Activated CD8-positive, alpha-beta memory T cell treated with anti-CD3 and anti-CD28 coated beads, Interleukin-2, amount 10 ng/mL, durations not matched to agents 7 days and 5 days (primary cell): ENCODE data around the gene REELD1. TPM values are rescaled to one million over a fixed set of nuclear protein-coding genes. Genes with fewer than 3 reads are reported as not detected.

Experiments
- ATAC-seq: fragments of 150-1000 bp; cut with Tn5 transposase; one replicate; pipeline ENCODE4 v1.10.0; 2021; ENCODE audit warnings: moderate library complexity
- CTCF ChIA-PET: fragments of 350-600 bp; sonication (Branson Sonifier 250); formaldehyde crosslinking; loops from one replicate; lab custom pipeline; 2021; ENCODE audit warnings: antibody characterized with exemption; lab: Charles Lee
- DNase-seq: peaks from one replicate; pipeline ENCODE4 v3.0.0-alpha.2; 2020
- H3K27ac Mint-ChIP-seq: one replicate; pipeline ENCODE4 v1.8.0; 2021; ENCODE audit warnings: mild to moderate bottlenecking, mixed read lengths
- H3K27me3 Mint-ChIP-seq: one replicate; pipeline ENCODE4 v1.8.0; 2021; ENCODE audit warnings: mixed read lengths
- H3K36me3 Mint-ChIP-seq: one replicate; pipeline ENCODE4 v1.8.0; 2021; ENCODE audit warnings: mild to moderate bottlenecking, mixed read lengths
- H3K4me1 Mint-ChIP-seq: one replicate; pipeline ENCODE4 v1.8.0; 2021; ENCODE audit warnings: mixed read lengths
- H3K4me3 Mint-ChIP-seq: one replicate; pipeline ENCODE4 v1.8.0; 2021; ENCODE audit warnings: mild to moderate bottlenecking, moderate library complexity, mixed read lengths
- H3K9me3 Mint-ChIP-seq: one replicate; pipeline ENCODE4 v1.8.0; 2022; ENCODE audit warnings: low read depth, mixed read lengths
- total RNA-seq, 2 experiments: library from RNA; stranded (reverse); gene quantifications; one replicate each; pipeline ENCODE4 v1.2.3, GENCODE V29; 2021

Gene REELD1
- total RNA-seq, 2 experiments from 2014 or later = 0.45 TPM; not detected in 1

DNA sequence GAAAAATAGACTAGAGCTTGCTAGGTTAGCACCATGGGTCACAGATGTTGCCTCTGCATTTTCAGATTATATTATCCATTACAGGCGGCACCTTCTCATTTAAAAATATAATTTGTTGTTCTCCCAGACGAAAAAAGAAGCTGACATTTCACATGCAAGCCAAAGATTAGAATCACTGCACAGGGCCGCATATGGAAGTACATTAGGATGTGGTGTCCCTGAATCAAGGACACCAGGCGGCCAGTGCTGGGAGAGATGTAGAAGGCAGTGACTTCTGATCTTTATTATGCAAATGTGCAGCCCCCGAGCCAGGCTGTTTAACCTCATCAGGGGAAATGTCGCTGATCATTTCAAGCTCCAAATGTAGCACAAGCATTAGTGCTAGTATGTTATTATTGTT is 22.8 kb downstream of the REELD1 start:
- Mint-ChIP-seq H3K36me3 (no peaks in the 10 kb centered on the region), H3K4me1 (peaks cover 4% of the 10 kb centered on the region), H3K4me3 (no peak overlapping the region), H3K27me3 (peaks cover 11% of the 10 kb centered on the region), H3K27ac (no peak overlapping the region), H3K9me3 (no peaks in the 10 kb centered on the region)
- DNase-seq = no peak
- ATAC-seq = no peak
- CTCF ChIA-PET = interaction anchor here (0.8 kb wide), 1 partner anchor 10 kb away, joined by 3 read pairs; no protein-coding TSS in a partner anchor

DNA sequence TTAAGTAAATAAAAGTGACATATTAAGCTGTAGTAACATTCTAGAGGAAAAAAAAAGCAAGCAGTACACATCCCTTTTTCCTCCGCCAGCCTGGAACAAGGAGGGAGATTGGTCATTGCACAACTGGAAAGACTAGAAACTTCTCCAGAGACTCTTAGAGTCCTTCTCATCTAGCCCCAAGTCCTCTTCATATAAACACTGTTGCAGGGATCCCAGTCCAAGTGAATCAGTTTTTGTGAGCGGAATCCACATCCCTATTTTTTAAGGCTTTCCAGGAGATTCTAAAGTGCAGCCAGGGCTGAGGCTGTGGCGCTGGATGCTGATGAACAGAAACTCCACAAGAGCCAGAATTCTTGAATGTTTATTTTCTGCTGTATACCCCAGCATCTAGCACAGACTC is 23.8 kb downstream of the REELD1 start:
- Mint-ChIP-seq H3K9me3 (no peaks in the 10 kb centered on the region), H3K27ac (no peak overlapping the region), H3K4me3 (no peak overlapping the region), H3K36me3 (no peaks in the 10 kb centered on the region), H3K27me3 (peaks cover 11% of the 10 kb centered on the region), H3K4me1 (peaks cover 7% of the 10 kb centered on the region)
- DNase-seq (no peak), ATAC-seq (no peak)
- CTCF ChIA-PET = no interaction called here

DNA sequence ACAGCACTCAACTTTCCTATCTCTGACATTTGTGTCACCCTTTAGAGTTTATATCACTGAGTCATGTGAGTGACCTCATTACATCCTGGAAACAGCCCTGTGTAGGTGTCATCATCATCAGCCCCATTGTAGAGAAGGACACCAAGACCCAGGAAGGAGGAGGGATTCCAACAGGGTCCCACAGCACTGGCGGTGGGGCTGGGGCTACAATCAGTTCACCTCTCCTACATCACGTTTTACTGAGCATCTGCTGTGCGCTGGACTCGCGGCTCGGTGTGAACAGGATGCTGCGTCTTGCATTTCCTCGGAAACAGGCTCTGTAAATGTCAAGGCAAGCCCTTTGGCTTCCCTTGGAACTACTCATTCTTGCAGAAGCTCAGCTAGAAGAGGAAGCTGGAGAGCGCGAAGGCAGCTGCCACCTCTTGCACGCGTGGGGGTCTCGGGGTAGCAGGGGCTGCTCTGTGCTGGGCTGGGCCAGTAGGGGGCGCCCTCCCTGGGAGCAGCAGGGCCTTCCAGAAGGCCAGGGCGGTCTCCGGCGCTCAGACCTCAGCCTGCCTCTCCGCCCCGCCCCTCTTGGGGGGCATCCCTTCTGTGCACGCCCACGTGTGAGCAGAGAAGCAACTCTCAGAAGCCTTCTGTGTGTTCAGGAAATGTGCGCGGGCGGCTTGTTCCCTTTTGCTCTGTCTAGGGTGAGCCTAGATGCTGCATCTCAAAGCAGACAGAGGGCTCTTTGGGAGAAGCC is 29.0 kb downstream of the REELD1 start:
- peak overlapping the region; percentile 60 for H3K27ac Mint-ChIP-seq
- ATAC-seq = peak; percentile 74
- no peaks in the 10 kb centered on the region for H3K9me3 Mint-ChIP-seq
- CTCF ChIA-PET = interaction anchor here (1.0 kb wide), 1 partner anchor 367 kb away, joined by 3 read pairs; no protein-coding TSS in a partner anchor
- H3K4me1 Mint-ChIP-seq = peaks cover 14% of the 10 kb centered on the region
- H3K27me3 Mint-ChIP-seq = peaks cover 3% of the 10 kb centered on the region
- peak overlapping the region; percentile 55 for H3K4me3 Mint-ChIP-seq
- H3K36me3 Mint-ChIP-seq = no peaks in the 10 kb centered on the region
- peak; percentile 65 for DNase-seq

DNA sequence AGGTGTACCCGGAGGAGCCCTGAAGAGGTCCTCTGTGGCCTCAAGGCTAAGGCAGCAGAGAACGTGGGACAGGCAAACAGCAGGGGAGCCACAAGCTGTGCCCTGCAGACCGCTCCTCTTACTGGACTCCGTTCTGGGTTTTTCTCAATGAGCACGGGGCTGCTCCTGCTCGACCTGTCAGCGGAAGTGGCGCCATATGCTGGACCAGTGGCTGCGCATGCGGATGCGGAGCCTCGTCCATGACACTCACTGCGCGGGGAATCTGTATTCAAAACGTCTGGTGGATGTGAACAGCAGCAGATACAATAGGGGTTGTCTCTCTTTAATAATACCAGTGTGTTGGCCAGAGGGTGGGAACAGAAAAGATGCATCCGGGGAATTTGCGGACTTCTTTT is 29.5 kb downstream of the REELD1 start:
- Mint-ChIP-seq H3K4me3 (no peak overlapping the region), H3K36me3 (peaks cover 1% of the 10 kb centered on the region), H3K9me3 (no peaks in the 10 kb centered on the region), H3K27ac (no peak overlapping the region), H3K27me3 (peaks cover 3% of the 10 kb centered on the region), H3K4me1 (peaks cover 14% of the 10 kb centered on the region)
- CTCF ChIA-PET = interaction anchor here (1.0 kb wide), 1 partner anchor 366 kb away, joined by 3 read pairs; no protein-coding TSS in a partner anchor
- DNase-seq (no peak), ATAC-seq (no peak)

DNA sequence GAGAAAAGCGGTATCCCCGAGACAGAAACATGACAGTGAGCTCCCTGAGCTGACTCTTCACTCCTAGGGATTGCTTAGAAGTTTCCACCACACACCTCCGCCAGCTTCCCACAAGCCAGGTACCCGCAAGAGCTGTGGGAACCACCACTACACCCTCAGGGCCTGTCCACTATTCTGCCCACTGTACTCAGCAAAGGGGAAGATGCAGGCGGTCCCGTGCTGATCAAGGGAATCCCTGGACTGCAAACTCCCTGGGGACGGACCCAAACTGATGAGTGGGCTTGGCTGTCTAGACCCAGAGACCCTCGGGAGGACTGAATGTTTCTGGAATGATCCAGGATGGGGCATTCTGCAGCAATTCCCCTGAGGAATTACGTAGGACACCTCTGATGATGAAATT is 30.2 kb downstream of the REELD1 start:
- Mint-ChIP-seq H3K27ac (no peak overlapping the region), H3K27me3 (peaks cover 3% of the 10 kb centered on the region), H3K9me3 (no peaks in the 10 kb centered on the region), H3K4me1 (peaks cover 14% of the 10 kb centered on the region), H3K4me3 (no peak overlapping the region), H3K36me3 (peaks cover 1% of the 10 kb centered on the region)
- CTCF ChIA-PET = no interaction called here
- DNase-seq = no peak
- no peak for ATAC-seq

DNA sequence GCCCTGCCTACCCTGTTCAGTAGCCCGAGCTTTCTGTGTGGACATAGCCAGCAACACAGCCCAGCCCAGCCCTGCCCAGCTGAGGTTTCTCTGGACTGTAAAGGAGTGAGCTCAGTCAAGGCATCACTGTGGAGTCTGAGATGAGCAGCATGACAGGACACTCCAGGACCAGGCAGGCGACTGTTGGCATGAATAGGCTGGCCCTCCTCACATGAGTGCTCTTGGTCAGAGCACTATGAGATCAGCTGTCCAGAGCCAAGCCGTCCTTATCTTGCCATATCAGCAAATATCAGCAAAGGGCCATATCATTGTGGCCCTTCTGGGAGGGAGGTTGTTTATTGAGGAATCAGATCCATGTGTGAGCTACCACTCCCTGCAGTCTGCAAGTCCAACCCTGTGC is 30.9 kb downstream of the REELD1 start:
- CTCF ChIA-PET = no interaction called here
- Mint-ChIP-seq H3K36me3 (peaks cover 1% of the 10 kb centered on the region), H3K27ac (no peak overlapping the region), H3K9me3 (no peaks in the 10 kb centered on the region), H3K4me1 (peaks cover 14% of the 10 kb centered on the region), H3K4me3 (no peak overlapping the region), H3K27me3 (peaks cover 3% of the 10 kb centered on the region)
- DNase-seq = no peak
- ATAC-seq = no peak

DNA sequence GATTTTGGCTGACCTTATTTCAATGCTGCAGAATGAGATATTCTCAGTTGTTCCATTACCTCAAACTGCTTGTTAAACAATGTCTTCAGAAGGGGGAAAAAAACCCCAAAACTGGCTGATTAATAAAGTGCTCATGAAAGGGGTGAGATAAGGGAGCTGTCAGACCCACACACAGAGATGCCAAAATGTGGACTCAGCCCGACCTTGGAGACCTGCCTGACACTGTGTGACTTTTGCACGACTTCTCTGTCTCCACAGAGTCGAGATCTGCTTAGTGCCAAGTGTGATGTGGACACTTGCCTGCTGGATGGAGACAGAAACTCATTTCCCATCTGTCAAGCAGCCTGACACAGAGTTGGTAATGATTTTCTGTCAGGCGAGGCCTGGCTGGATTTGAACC is 31.5 kb downstream of the REELD1 start:
- Mint-ChIP-seq H3K4me3 (no peak overlapping the region), H3K4me1 (peaks cover 14% of the 10 kb centered on the region), H3K9me3 (no peaks in the 10 kb centered on the region), H3K27ac (no peak overlapping the region), H3K36me3 (peaks cover 1% of the 10 kb centered on the region), H3K27me3 (peaks cover 3% of the 10 kb centered on the region)
- ATAC-seq = no peak
- no peak for DNase-seq
- CTCF ChIA-PET = no interaction called here

DNA sequence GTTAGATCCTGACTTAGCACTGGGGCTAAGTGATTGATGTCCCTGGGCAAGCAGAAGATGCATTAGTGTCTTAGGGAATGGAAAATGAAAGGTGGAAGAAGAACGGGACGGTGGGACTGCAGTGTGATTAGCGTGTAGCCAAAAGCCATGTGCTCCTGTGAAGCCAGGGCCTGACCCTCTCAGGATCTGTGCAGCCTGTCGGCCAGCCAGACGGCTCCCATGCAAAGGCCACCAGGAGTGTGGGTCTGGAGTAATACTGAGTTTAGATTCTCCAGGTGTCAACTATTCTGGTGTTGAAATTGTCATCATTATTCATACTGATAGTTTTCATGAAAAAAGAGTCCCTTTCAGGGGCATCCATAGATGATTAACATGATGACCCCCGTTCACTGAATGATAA is 32.0 kb downstream of the REELD1 start:
- Mint-ChIP-seq H3K27ac (no peak overlapping the region), H3K4me3 (no peak overlapping the region), H3K4me1 (peaks cover 14% of the 10 kb centered on the region), H3K27me3 (no peaks in the 10 kb centered on the region), H3K36me3 (peaks cover 1% of the 10 kb centered on the region), H3K9me3 (no peaks in the 10 kb centered on the region)
- ATAC-seq = no peak
- DNase-seq = no peak
- CTCF ChIA-PET = no interaction called here

DNA sequence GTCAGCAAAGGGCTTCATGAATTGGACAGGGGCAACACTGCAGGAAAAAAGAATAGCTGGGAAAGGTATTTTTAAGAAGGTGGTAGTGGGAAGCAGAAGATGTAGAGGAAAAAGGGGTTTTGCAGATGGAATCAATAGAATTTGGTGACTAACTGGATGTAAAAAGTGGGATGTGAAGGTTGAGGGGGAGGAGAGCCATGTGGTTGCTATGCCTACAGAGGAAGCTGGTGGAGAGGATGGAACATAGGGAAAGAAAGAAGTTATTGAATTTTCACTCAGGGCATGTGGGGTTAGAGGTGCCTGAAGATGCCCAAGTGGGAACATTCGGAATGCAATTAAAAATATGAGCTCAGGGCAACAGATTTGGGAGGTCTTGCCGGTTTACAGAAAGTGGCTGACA is 33.0 kb downstream of the REELD1 start:
- H3K4me1 Mint-ChIP-seq = peaks cover 10% of the 10 kb centered on the region
- H3K36me3 Mint-ChIP-seq = peaks cover 1% of the 10 kb centered on the region
- H3K27me3 Mint-ChIP-seq = no peaks in the 10 kb centered on the region
- H3K9me3 Mint-ChIP-seq = no peaks in the 10 kb centered on the region
- CTCF ChIA-PET = interaction anchor here (1.1 kb wide), 1 partner anchor 10 kb away, joined by 3 read pairs; no protein-coding TSS in a partner anchor
- no peak overlapping the region for H3K4me3 Mint-ChIP-seq
- DNase-seq (no peak), ATAC-seq (no peak)
- H3K27ac Mint-ChIP-seq = no peak overlapping the region

DNA sequence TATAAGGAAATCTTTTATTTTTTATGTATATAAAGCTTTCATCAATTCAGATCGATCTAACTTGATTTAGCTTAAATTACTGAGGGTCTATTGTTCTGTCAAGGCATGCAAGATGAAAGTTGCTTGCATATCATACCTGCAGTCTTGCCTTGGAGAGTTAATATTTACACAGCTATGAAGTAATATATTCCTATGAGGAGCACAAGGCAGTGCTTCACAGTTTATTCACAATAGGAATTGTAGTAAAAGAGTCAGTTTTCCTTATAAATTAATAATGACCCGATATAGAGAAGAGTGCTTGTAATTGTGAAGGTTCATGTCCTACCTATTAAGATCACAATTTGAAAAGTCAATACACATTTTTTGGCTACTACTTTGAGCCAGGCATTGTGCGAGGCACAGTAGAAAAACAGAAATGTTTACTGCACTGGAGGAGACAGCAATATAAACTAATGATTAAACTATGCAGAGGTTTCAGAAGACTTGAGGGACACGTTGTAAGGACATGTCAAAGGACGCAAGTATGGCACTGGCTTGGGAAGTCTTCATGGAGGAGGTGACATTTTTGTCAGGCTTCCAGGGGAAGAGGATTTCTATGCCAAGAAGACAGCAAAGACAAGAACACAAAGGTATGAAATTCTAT is 38.8 kb downstream of the REELD1 start:
- H3K36me3 Mint-ChIP-seq = peaks cover 1% of the 10 kb centered on the region
- ATAC-seq = no peak
- H3K9me3 Mint-ChIP-seq = no peaks in the 10 kb centered on the region
- no peak overlapping the region for H3K4me3 Mint-ChIP-seq
- CTCF ChIA-PET = interaction anchor here (1.1 kb wide), 1 partner anchor 90 kb away, joined by 3 read pairs; no protein-coding TSS in a partner anchor
- H3K27me3 Mint-ChIP-seq = no peaks in the 10 kb centered on the region
- H3K4me1 Mint-ChIP-seq = no peaks in the 10 kb centered on the region
- H3K27ac Mint-ChIP-seq = no peak overlapping the region
- DNase-seq = no peak

DNA sequence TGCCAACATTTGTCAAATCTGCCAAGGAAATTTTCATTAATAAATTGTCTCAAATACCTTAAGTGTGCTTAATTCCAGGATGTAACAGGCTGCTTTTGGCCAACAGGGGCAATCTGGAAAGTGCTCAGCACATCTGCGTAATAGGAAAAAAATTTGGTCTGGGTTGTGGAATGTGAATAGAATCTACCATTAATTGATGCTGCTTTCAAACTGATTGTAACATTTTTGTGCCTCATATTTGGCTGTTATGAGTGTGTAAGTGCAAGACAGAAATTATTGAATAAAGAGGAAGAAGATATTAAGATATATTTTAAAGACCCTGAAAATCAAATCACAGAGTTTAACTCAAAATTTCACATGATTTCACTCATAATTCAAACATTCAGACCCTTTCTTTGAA is 41.1 kb downstream of the REELD1 start:
- Mint-ChIP-seq H3K4me1 (no peaks in the 10 kb centered on the region), H3K27ac (no peak overlapping the region), H3K9me3 (no peaks in the 10 kb centered on the region), H3K27me3 (no peaks in the 10 kb centered on the region), H3K36me3 (no peaks in the 10 kb centered on the region), H3K4me3 (no peak overlapping the region)
- ATAC-seq (no peak), DNase-seq (no peak)
- CTCF ChIA-PET = no interaction called here

DNA sequence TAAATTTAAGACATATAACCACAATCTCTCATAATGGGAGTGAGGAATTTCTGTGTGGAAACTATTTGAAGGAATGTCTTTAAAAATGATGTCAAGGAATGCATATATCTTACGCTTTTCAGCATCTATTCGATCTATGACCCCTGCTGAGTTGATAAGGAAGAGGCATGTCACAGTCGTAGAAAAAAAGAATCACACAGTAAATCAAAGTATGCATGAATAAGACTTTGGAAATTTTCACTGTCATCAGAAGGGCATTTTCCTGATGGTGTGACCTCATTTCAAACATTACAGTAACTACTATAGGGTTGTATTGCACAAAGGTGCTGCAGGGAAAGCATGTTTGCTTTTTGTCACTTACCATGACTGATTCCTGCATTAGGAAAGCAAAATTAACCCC is 41.5 kb downstream of the REELD1 start:
- H3K27me3 Mint-ChIP-seq = no peaks in the 10 kb centered on the region
- DNase-seq (no peak), ATAC-seq (no peak)
- CTCF ChIA-PET = no interaction called here
- no peaks in the 10 kb centered on the region for H3K4me1 Mint-ChIP-seq
- H3K27ac Mint-ChIP-seq = no peak overlapping the region
- H3K36me3 Mint-ChIP-seq = no peaks in the 10 kb centered on the region
- no peaks in the 10 kb centered on the region for H3K9me3 Mint-ChIP-seq
- no peak overlapping the region for H3K4me3 Mint-ChIP-seq

DNA sequence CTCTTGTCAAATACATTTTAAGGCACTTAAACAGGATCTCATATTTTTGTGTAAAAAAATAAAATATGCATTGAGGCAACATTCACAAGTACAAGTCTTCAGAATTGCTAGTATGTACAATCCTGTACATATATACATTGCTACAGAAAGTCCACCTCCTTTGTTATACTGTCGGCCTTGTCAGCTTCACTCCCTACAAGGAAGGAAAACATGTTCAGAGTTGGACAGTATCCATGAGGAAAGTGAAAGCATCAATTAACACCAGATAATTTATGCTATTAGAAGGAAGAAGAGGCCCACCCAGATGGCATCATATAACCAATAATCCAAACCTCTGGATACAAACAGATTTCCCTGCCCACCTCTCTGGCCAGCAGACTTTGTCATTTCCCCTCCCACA is 42.0 kb downstream of the REELD1 start:
- H3K4me3 Mint-ChIP-seq = no peak overlapping the region
- CTCF ChIA-PET = no interaction called here
- DNase-seq (no peak), ATAC-seq (no peak)
- H3K9me3 Mint-ChIP-seq = no peaks in the 10 kb centered on the region
- no peak overlapping the region for H3K27ac Mint-ChIP-seq
- no peaks in the 10 kb centered on the region for H3K27me3 Mint-ChIP-seq
- H3K4me1 Mint-ChIP-seq = no peaks in the 10 kb centered on the region
- H3K36me3 Mint-ChIP-seq = no peaks in the 10 kb centered on the region

DNA sequence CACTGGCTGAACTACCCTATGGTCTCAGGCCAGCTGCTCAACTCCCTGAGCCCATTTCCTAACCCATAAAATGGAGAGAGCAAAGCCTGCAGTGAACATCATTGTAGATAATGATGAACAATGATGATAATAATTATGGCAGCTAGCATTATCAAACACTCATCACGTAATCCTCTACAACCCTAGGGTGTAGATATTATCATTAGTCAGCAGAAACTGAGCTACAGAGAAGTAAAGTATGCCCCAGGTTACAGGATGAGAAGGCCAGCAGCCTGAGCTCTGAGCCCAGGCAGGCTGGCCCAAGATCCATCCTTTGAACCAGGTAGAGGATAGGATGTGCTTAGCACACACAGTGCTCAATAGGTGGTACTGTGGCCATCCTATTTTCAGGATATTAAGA is 43.2 kb downstream of the REELD1 start:
- CTCF ChIA-PET = no interaction called here
- no peak overlapping the region for H3K27ac Mint-ChIP-seq
- H3K27me3 Mint-ChIP-seq = no peaks in the 10 kb centered on the region
- ATAC-seq (peak; percentile 12), DNase-seq (no peak)
- no peaks in the 10 kb centered on the region for H3K36me3 Mint-ChIP-seq
- H3K9me3 Mint-ChIP-seq = no peaks in the 10 kb centered on the region
- no peaks in the 10 kb centered on the region for H3K4me1 Mint-ChIP-seq
- no peak overlapping the region for H3K4me3 Mint-ChIP-seq
